Hepatocyte (in vitro differentiated cells): Measurements from ENCODE around the gene SLC25A13. TPM values are rescaled to one million over a fixed set of nuclear protein-coding genes. Genes with fewer than 3 reads are reported as not detected.

Experiments
- DNase-seq: peaks from one replicate; pipeline ENCODE4 v3.0.0-alpha.2; 2016; ENCODE audit warnings: low spot score
- H2AFZ ChIP-seq: fragments of 200-600 bp; sonication (generic); 2 replicates; pipeline ENCODE4 v1.6.0; 2016; ENCODE audit warnings: antibody characterized with exemption, mild to moderate bottlenecking
- H3K27ac ChIP-seq: fragments of 200-600 bp; sonication (generic); 2 replicates; pipeline ENCODE4 v1.5.1; 2016; ENCODE audit warnings: mild to moderate bottlenecking
- H3K27me3 ChIP-seq: fragments of 200-600 bp; sonication (generic); 2 replicates; pipeline ENCODE4 v1.6.1; 2016
- H3K36me3 ChIP-seq: fragments of 200-600 bp; sonication (generic); replicated peaks from 2 replicates; pipeline ENCODE4 v1.5.1; 2016; ENCODE audit warnings: low read depth; ENCODE audit not compliant: insufficient read depth
- H3K4me1 ChIP-seq: fragments of 200-600 bp; sonication (generic); 2 replicates; pipeline ENCODE4 v1.5.1; 2016; ENCODE audit warnings: mild to moderate bottlenecking, moderate library complexity; ENCODE audit not compliant: insufficient read depth
- H3K4me2 ChIP-seq: fragments of 200-600 bp; sonication (generic); 2 replicates; pipeline ENCODE4 v1.6.0; 2016
- H3K4me3 ChIP-seq: fragments of 200-600 bp; sonication (generic); 2 replicates; pipeline ENCODE4 v1.5.1; 2016; ENCODE audit warnings: mild to moderate bottlenecking
- H3K79me2 ChIP-seq: fragments of 200-600 bp; sonication (generic); 2 replicates; pipeline ENCODE4 v1.6.0; 2017; ENCODE audit warnings: mild to moderate bottlenecking
- H3K9me2 ChIP-seq: fragments of 200-600 bp; sonication (generic); replicated peaks from 2 replicates; pipeline ENCODE4 v1.6.0; 2017; ENCODE audit warnings: mild to moderate bottlenecking; ENCODE audit not compliant: insufficient read depth
- H3K9me3 ChIP-seq: fragments of 200-600 bp; sonication (generic); 2 replicates; pipeline ENCODE4 v1.5.1; 2016; ENCODE audit warnings: low read depth, mild to moderate bottlenecking
- H4K20me1 ChIP-seq: fragments of 200-600 bp; sonication (generic); 2 replicates; pipeline ENCODE4 v1.6.0; 2016; ENCODE audit warnings: mild to moderate bottlenecking; ENCODE audit not compliant: insufficient read depth, poor library complexity, severe bottlenecking
- EZH2 ChIP-seq: fragments of 200-600 bp; sonication (generic); IDR thresholded peaks from 2 replicates; pipeline ENCODE4 v1.6.1; 2016; ENCODE audit warnings: antibody characterized with exemption, mild to moderate bottlenecking, borderline replicate concordance
- EZH2phosphoT487 ChIP-seq: fragments of 200-600 bp; sonication (generic); IDR thresholded peaks from one replicate; pipeline ENCODE4 v1.6.1; 2018; ENCODE audit warnings: antibody characterized with exemption, mild to moderate bottlenecking, low read depth, moderate library complexity; ENCODE audit not compliant: unreplicated experiment, severe bottlenecking
- WGBS: methylation state at CpG from one replicate; pipeline ENCODE4 v1.1.6; 2016; ENCODE audit warnings: low lambda C conversion rate; ENCODE audit errors: missing lambda C conversion rate; 5-methylcytosine and 5-hydroxymethylcytosine counted together
- microRNA counts: library from miRNA; unstranded; fragments of <30 nt; microRNA quantifications from one replicate; lab custom pipeline; 2017
- microRNA-seq: library from miRNA; unstranded; fragments of <30 nt; microRNA quantifications from one replicate; pipeline ENCODE4, GENCODE V29; 2017
- polyA plus RNA-seq: library from polyadenylated mRNA; unstranded; fragments of >200 nt; fragmentation: Nextera tagmentation; extraction: Ambion mirVana; gene quantifications from 2 replicates; pipeline ENCODE4 v1.2.1, GENCODE V29; 2016
- small RNA-seq: library from RNA; depleted of rRNA; stranded (forward); fragments of <200 nt; gene quantifications from one replicate; pipeline ENCODE3, GENCODE V24; 2014
- total RNA-seq: library from RNA; depleted of rRNA; stranded (reverse); fragments of >200 nt; gene quantifications from 2 replicates; pipeline ENCODE4 v1.2.3, GENCODE V29; 2014
- TF ChIP-seq, protein P1 (sequence below): fragments of 200-600 bp; sonication (generic); IDR thresholded peaks from 2 replicates; pipeline ENCODE4 v1.5.1; 2016; ENCODE audit warnings: antibody characterized with exemption, mild to moderate bottlenecking; ENCODE audit not compliant: poor library complexity

Gene SLC25A13
- total and polyA plus RNA-seq, 2 experiments from 2014 or later: 37.5 to 55.1 TPM

DNA sequence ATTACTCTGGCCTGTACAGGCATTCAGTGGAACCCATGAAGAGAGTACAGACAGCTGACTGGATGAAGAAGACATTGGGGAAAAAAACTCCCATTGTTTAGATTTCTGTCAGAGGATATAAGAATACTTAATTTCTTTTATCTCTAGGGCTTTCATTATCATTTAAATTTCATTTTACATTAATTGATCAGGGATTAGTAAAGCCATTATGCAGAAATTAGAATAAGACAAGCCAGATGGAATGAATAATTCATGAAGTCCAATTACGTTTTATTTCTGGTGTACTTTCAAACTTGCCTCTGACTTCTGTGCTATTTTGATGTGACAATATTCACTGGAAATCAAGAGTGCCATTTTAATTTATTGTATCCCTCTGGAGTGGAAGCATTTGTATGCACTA lies 247.0 kb downstream of the SLC25A13 start:
- H3K4me3 ChIP-seq: no peak overlapping the region
- peak overlapping the region; percentile 89 for H3K4me2 ChIP-seq
- 54% methylated on average over 1 of the region's 1 CpG for WGBS
- H3K27ac ChIP-seq: peak overlapping the region; percentile 15
- no peaks in the 10 kb centered on the region for H3K4me1 ChIP-seq
- H4K20me1 ChIP-seq: no peaks in the 10 kb centered on the region
- no peaks in the 10 kb centered on the region for H3K79me2 ChIP-seq
- no peaks in the 10 kb centered on the region for H3K9me3 ChIP-seq
- H3K9me2 ChIP-seq: no peaks in the 10 kb centered on the region
- H3K36me3 ChIP-seq: no peaks in the 10 kb centered on the region
- peaks cover 10% of the 10 kb centered on the region for H3K27me3 ChIP-seq
- TF ChIP-seq EZH2phosphoT487: no peak
- TF ChIP-seq, protein P1, sequence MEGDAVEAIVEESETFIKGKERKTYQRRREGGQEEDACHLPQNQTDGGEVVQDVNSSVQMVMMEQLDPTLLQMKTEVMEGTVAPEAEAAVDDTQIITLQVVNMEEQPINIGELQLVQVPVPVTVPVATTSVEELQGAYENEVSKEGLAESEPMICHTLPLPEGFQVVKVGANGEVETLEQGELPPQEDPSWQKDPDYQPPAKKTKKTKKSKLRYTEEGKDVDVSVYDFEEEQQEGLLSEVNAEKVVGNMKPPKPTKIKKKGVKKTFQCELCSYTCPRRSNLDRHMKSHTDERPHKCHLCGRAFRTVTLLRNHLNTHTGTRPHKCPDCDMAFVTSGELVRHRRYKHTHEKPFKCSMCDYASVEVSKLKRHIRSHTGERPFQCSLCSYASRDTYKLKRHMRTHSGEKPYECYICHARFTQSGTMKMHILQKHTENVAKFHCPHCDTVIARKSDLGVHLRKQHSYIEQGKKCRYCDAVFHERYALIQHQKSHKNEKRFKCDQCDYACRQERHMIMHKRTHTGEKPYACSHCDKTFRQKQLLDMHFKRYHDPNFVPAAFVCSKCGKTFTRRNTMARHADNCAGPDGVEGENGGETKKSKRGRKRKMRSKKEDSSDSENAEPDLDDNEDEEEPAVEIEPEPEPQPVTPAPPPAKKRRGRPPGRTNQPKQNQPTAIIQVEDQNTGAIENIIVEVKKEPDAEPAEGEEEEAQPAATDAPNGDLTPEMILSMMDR: no peak
- TF ChIP-seq EZH2: no peak
- DNase-seq: no peak
- no peak overlapping the region for H2AFZ ChIP-seq

MicroRNAs within 50 kb of the gene (microRNA counts, 767-probe panel; counts per million panel counts)
- microRNA hsa-miR-591 (lab: Ali Mortazavi, UCI): not detected

Small RNA genes lying within 50 kb of the gene (microRNA-seq; reads per million reads assigned to microRNA genes)
- gene MIR591: not detected

Small RNA genes lying within 50 kb of the gene (small RNA-seq; reads per million reads assigned to genes)
- not detected for gene AC084368.1
- gene MIR591: not detected
- gene RNU6-364P: not detected
- gene RNU6-532P: not detected
